ENCODE measurements around the gene CXCL5.

DNA sequence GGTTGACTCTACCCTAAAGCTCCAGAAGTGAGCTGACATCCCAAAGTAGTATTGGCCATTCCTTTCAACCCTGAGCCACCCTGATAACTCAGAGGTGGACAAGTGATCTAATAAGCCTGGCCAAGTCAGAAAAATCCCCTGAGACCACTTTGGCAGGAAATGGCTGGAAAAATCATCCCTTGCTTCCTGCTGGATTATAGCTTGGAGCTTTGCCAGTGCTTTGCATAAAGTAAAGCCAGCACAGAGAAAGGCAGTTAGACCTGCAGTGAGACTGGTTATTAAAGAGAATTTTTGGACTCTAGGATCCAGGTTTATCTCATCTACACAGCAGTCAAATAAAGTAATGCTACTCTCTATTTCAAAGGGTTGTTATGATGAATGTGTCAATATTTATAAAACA is 33.6 kb upstream of the CXCL5 start:
- TF ChIP-seq, protein P1, sequence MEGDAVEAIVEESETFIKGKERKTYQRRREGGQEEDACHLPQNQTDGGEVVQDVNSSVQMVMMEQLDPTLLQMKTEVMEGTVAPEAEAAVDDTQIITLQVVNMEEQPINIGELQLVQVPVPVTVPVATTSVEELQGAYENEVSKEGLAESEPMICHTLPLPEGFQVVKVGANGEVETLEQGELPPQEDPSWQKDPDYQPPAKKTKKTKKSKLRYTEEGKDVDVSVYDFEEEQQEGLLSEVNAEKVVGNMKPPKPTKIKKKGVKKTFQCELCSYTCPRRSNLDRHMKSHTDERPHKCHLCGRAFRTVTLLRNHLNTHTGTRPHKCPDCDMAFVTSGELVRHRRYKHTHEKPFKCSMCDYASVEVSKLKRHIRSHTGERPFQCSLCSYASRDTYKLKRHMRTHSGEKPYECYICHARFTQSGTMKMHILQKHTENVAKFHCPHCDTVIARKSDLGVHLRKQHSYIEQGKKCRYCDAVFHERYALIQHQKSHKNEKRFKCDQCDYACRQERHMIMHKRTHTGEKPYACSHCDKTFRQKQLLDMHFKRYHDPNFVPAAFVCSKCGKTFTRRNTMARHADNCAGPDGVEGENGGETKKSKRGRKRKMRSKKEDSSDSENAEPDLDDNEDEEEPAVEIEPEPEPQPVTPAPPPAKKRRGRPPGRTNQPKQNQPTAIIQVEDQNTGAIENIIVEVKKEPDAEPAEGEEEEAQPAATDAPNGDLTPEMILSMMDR (conservative IDR thresholded peaks at IDR 0.05 in 1 of 2, IDR thresholded peaks at IDR 0.05 in 1 of 2; ENCODE audit: extremely low read depth in 1 of 2, insufficient read depth in 1 of 2, low read depth in 1 of 2, low read length in 2 of 2): no peak
- TF ChIP-seq EZH2 (IDR thresholded peaks at IDR 0.05; ENCODE audit: borderline replicate concordance, low read length): no peak

Measured in mammary epithelial cell (primary cell).